ENCODE results near the gene KLHDC3. TPM values are rescaled to one million over a fixed set of nuclear protein-coding genes. Genes with fewer than 3 reads are reported as not detected.

Gene KLHDC3
- total and polyA plus RNA-seq, 2 of the 13 experiments (the other 11 are each of a cell fraction or from before 2014, with no cell fraction given) = 78.3 to 91.5 TPM

GRCh38 chr6:42984001-42984923 lies 29.8 kb upstream of the KLHDC3 start, which contains the start of gene PPP2R5D (continued):
- TF ChIP-seq, protein P1, sequence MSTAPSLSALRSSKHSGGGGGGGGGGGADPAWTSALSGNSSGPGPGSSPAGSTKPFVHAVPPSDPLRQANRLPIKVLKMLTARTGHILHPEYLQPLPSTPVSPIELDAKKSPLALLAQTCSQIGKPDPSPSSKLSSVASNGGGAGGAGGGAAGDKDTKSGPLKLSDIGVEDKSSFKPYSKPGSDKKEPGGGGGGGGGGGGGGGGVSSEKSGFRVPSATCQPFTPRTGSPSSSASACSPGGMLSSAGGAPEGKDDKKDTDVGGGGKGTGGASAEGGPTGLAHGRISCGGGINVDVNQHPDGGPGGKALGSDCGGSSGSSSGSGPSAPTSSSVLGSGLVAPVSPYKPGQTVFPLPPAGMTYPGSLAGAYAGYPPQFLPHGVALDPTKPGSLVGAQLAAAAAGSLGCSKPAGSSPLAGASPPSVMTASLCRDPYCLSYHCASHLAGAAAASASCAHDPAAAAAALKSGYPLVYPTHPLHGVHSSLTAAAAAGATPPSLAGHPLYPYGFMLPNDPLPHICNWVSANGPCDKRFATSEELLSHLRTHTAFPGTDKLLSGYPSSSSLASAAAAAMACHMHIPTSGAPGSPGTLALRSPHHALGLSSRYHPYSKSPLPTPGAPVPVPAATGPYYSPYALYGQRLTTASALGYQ (CRISPR knock-in tag; IDR thresholded peaks at IDR 0.05) = 0 out of 2 replicates have a peak, but pooled peaks have one; percentile 22
- TF ChIP-seq EED (CRISPR knock-in tag; IDR thresholded peaks at IDR 0.05) (no peak), MXD1 (CRISPR knock-in tag; IDR thresholded peaks at IDR 0.05) (peak; percentile 37; the same call in 1 of the 2 replicates), TBL1XR1 (IDR thresholded peaks at IDR 0.05; ENCODE audit: borderline replicate concordance, low read length, partially characterized antibody) (no peak), PRDM15 (CRISPR knock-in tag; IDR thresholded peaks at IDR 0.05) (peak; percentile 87), ZNF335 (CRISPR knock-in tag; IDR thresholded peaks at IDR 0.05) (peak; percentile 58; the same call in 1 of the 2 replicates), MAFG (CRISPR knock-in tag; IDR thresholded peaks at IDR 0.05) (no peak), YEATS4 (CRISPR knock-in tag; IDR thresholded peaks at IDR 0.05; ENCODE audit: borderline replicate concordance) (peak; percentile 86), NAIF1 (CRISPR knock-in tag; IDR thresholded peaks at IDR 0.05; ENCODE audit: borderline replicate concordance) (peak; percentile 86), ZNF572 (CRISPR knock-in tag; IDR thresholded peaks at IDR 0.05) (peak; percentile 88; the same call in 1 of the 2 replicates), NCOR1 (IDR thresholded peaks at IDR 0.05; ENCODE audit: borderline replicate concordance, low read length) (peak; percentile 24; the same call in 1 of the 2 replicates)
- TF ChIP-seq, protein P2, sequence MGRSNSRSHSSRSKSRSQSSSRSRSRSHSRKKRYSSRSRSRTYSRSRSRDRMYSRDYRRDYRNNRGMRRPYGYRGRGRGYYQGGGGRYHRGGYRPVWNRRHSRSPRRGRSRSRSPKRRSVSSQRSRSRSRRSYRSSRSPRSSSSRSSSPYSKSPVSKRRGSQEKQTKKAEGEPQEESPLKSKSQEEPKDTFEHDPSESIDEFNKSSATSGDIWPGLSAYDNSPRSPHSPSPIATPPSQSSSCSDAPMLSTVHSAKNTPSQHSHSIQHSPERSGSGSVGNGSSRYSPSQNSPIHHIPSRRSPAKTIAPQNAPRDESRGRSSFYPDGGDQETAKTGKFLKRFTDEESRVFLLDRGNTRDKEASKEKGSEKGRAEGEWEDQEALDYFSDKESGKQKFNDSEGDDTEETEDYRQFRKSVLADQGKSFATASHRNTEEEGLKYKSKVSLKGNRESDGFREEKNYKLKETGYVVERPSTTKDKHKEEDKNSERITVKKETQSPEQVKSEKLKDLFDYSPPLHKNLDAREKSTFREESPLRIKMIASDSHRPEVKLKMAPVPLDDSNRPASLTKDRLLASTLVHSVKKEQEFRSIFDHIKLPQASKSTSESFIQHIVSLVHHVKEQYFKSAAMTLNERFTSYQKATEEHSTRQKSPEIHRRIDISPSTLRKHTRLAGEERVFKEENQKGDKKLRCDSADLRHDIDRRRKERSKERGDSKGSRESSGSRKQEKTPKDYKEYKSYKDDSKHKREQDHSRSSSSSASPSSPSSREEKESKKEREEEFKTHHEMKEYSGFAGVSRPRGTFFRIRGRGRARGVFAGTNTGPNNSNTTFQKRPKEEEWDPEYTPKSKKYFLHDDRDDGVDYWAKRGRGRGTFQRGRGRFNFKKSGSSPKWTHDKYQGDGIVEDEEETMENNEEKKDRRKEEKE (IDR thresholded peaks at IDR 0.05) = no peak
- TF ChIP-seq, protein P3, sequence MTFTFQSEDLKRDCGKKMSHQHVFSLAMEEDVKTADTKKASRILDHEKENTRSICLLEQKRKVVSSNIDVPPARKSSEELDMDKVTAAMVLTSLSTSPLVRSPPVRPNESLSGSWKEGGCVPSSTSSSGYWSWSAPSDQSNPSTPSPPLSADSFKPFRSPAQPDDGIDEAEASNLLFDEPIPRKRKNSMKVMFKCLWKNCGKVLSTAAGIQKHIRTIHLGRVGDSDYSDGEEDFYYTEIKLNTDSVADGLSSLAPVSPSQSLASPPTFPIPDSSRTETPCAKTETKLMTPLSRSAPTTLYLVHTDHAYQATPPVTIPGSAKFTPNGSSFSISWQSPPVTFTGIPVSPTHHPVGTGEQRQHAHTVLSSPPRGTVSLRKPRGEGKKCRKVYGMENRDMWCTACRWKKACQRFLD (CRISPR knock-in tag; IDR thresholded peaks at IDR 0.05; ENCODE audit: borderline replicate concordance) = peak; percentile 82
- TF ChIP-seq, protein P4, sequence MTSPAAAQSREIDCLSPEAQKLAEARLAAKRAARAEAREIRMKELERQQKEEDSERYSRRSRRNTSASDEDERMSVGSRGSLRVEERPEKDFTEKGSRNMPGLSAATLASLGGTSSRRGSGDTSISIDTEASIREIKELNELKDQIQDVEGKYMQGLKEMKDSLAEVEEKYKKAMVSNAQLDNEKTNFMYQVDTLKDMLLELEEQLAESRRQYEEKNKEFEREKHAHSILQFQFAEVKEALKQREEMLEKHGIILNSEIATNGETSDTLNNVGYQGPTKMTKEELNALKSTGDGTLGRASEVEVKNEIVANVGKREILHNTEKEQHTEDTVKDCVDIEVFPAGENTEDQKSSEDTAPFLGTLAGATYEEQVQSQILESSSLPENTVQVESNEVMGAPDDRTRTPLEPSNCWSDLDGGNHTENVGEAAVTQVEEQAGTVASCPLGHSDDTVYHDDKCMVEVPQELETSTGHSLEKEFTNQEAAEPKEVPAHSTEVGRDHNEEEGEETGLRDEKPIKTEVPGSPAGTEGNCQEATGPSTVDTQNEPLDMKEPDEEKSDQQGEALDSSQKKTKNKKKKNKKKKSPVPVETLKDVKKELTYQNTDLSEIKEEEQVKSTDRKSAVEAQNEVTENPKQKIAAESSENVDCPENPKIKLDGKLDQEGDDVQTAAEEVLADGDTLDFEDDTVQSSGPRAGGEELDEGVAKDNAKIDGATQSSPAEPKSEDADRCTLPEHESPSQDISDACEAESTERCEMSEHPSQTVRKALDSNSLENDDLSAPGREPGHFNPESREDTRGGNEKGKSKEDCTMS (CRISPR knock-in tag; conservative IDR thresholded peaks at IDR 0.05) = no peak
